ENCODE measurements around the gene OLIG2.

DNA sequence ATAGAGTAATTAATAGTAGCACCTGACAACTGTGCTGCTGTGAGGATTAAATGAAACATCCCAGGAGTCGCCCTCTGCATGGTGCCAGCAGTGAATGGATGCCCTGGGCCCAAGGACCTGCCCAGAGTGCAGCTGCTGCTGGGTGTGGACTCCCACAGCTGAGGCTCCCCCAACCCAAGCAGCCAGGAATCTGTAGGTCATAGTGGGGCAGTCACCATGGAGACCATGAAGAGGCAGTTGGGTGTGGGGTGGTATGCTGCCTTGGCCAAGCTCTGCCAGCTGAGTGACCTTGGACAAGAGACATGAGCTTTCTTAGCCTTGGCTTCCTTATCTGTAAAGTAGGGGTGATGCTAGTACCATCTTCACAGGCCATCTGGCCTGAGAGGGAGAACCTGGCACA lies 9.4 kb downstream of the OLIG2 start:
- TF ChIP-seq YY1 (IDR thresholded peaks at IDR 0.05; ENCODE audit: insufficient read depth, insufficient replicate concordance, low read depth, low read length) = no peak
- TF ChIP-seq KAT7 (CRISPR knock-in tag; IDR thresholded peaks at IDR 0.05; ENCODE audit: borderline replicate concordance) = no peak
- no peak for TF ChIP-seq ZFAT (CRISPR knock-in tag; conservative IDR thresholded peaks at IDR 0.05)
- TF ChIP-seq CHD2 (IDR thresholded peaks at IDR 0.05; ENCODE audit: low read depth, low read length) = no peak
- TF ChIP-seq, protein P1, sequence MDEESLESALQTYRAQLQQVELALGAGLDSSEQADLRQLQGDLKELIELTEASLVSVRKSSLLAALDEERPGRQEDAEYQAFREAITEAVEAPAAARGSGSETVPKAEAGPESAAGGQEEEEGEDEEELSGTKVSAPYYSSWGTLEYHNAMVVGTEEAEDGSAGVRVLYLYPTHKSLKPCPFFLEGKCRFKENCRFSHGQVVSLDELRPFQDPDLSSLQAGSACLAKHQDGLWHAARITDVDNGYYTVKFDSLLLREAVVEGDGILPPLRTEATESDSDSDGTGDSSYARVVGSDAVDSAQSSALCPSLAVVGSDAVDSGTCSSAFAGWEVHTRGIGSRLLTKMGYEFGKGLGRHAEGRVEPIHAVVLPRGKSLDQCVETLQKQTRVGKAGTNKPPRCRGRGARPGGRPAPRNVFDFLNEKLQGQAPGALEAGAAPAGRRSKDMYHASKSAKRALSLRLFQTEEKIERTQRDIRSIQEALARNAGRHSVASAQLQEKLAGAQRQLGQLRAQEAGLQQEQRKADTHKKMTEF (CRISPR knock-in tag; IDR thresholded peaks at IDR 0.05) = no peak
- TF ChIP-seq ATF1 (CRISPR knock-in tag; IDR thresholded peaks at IDR 0.05) = no peak
- TF ChIP-seq CTCF (CRISPR knock-in tag; IDR thresholded peaks at IDR 0.05) = no peak
- no peak for TF ChIP-seq EZH2 (conservative IDR thresholded peaks at IDR 0.05; ENCODE audit: low read depth, low read length)
- no peak for TF ChIP-seq ZNF180 (CRISPR knock-in tag; IDR thresholded peaks at IDR 0.05; ENCODE audit: borderline replicate concordance, low read depth)
- TF ChIP-seq MAFK (conservative IDR thresholded peaks at IDR 0.05 in 1 of 2, IDR thresholded peaks at IDR 0.05 in 1 of 2; ENCODE audit: low read length in 2 of 2) = no peak
- TF ChIP-seq KDM3A (CRISPR knock-in tag; IDR thresholded peaks at IDR 0.05; ENCODE audit: low read depth) = no peak

Data from HepG2 (cell line).